NCI-H2081 (cell line): Measurements from ENCODE around the gene IL26.
"Not testable (repeated sequence)": the region's sequence is repeated elsewhere in the genome, so short reads cannot be mapped to it uniquely, and the experiment has no call there.

Experiments
- DNase-seq, 2 experiments: peaks; one replicate each; lab custom pipeline; 2025; lab: John Stamatoyannopoulos, UW

Gene IL26

DNA sequence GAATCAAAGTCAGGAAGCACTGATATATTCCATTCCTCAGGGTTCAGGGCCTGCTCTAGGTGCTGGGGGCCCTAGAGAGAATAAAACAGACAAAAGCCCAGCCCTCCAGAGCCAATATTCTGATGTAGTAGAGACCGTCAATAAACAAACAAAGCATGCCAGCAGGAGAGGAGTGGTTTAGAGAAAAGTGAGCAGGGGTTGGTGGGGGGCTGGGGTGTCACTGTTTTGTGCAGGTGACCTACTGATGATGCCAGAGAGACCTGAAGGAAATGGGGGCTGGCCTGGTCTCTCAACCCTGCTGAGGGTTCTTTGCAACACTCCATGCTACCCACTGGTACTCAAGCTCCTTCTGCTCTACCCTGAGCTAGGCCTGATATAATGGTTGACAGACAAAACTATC is 26.5 kb downstream of the IL26 start:
- DNase-seq = peak in 1 of 2 experiments; percentile 5

DNA sequence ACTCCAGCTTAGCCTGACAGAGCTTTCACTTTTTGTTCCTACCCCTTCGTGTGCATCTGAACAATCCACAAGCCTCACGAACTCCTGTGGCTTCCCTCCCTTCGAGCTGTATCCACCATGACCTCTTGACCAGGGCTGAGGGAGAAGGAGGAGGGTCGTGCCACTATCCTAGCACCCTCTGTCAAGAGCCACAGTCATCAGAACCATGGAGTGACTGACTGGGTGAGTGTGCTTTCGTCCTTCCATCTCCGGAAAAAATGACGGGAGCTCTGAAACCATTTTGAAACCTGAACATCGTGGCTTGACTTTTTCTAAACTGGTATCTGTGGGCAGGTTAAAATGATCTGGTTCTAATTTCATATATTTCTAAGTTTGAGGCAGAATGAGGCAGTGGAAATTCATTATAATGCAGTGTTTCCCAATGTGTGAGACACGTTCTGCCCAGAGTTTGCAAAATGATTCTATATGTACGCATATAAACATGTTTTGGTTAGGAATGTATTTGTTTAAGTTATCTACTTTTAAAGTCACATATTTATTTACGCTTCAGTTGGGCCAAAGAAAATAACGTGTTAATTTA is 27.0 kb downstream of the IL26 start:
- no peak for DNase-seq

DNA sequence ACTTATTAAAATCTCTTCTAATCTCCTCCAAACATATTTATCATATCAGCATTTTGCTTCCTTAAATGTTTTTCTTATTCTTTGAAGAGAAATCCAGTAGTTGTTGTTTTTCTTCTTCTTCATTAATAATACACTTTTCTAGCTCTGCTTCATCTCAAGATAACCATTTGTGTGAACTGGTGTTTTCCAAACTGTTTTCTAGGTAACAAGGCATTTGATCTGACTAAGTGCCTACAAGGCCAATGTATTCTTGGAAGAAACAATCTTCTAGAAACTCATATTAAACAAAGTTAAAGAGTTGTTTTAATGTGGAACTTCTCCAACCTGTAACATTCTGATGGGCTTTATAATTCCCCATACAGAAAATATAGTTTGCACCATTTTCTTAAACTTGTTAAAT is 35.3 kb downstream of the IL26 start:
- DNase-seq = no peak

DNA sequence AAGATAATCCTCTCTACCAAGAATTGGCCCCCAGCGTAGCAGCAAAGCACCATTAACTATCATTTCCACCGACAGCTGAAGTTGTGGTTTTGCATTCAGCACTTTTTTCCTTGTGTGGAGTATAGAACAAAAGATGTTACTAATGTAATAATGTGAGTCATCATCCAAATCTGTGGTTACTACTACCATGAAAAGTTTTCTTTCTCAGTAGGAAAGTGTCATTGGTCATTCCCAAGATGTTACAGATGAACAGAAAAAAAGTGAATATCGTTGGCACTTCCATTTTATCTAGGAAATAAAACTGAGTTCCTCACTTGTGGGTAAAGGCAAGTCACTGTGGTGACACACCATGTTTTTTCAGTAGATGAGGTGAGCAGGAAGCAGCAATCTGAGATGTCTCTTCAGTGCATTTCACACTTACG is 35.8 kb downstream of the IL26 start:
- DNase-seq = no peak

DNA sequence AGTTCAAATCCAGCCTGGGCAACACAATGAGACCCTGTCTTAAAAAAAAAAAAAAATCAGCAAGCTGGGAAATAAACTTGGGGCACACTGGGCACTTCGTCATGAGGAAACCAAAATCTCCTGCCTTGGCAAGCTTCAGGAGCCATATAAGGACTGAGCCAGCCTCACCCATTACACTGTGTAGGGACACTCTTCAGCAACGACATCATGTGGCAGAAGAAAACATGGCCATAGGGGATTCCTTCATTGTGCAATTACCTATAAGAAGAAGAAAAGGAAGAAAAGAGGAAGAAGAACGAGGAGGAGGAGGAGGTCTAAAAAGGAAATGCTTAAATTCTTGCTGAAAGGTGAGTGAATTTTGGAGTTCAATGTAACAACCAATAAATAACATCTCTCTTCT is 40.0 kb downstream of the IL26 start:
- no peak for DNase-seq

DNA sequence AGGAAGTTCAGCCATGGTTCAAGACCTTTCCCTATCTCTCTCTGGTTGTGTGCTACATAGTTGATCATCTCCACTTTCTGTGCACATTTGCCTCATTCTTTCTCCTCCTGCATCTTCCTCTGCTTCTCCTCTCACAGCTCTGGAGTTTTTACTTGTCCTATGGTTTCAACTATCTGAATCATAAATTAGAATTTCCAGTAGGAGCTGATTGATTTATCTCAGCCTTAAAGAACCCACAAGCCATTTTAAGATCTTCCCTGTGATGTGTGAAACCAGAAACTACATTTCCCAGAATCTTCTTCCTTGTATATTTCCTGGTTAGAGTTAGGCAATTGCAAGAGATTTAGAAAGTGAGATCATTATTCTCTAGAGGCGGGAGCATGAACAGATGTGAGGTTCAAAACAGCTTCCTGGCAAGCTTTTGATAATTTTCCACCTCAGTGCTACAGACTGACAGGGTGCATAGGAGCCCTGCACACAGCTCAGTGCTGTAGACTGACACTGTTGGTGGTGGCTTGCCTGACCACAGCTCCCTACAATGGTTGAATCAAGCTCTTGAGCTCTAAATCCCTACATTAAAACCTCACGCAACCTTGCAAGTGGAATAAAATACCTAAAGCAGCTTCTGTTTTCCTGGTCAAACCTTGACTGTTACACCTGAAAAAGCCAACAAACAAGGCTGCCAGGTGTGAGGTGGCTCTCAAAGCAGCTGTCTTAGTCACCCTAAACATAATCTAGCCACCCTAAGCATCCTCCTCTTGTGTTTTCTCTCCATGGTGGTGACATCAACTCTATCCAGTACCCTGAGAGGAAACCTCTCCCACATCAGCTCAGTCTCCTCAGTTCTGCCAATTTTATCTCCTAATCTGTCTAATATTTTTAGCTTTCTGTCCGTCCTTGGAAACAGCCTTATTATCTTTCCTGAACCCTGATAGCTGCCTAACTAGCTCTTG is 44.5 kb downstream of the IL26 start:
- peak in 1 of 2 experiments; percentile 15 for DNase-seq

GRCh38 chr12:68178774-68179439 is 46.7 kb downstream of the IL26 start:
- no peak for DNase-seq

DNA sequence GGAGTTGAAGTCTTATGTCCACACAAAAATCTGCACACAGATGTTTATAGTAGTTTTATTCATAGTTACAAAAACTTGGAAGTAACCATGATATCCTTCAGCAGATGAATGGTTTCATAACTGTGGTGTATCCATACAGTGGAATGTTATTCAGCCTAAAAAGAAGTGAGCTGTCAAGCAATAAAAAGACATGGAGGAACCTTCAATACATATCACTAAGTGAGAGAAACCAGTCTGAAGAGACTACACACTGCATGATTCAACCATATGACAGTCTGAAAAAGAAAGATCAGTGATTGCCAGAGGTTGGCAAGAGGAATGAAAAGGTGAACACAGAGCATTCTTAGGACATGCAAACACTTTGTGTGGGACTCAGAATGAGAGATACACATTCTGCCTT is 47.4 kb downstream of the IL26 start:
- no peak for DNase-seq

DNA sequence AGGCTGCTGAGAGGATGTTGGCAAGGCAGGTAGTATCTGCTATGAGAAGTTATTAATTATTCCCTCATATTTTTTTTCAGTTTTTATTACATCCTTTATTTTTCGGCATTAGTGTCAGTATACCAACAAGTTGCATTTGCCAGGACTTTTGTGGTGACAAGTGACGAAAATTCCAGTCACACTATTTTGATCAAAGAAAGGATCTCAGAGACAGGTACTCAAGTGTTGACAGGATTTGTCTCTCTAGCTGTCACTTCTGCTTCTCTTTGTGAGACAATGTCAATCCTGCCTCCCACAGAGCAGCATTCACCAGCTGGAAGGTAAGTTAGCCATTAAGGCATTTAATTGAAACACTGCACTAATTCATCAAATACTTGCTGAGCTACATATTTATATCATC is 48.0 kb downstream of the IL26 start:
- no peak for DNase-seq

DNA sequence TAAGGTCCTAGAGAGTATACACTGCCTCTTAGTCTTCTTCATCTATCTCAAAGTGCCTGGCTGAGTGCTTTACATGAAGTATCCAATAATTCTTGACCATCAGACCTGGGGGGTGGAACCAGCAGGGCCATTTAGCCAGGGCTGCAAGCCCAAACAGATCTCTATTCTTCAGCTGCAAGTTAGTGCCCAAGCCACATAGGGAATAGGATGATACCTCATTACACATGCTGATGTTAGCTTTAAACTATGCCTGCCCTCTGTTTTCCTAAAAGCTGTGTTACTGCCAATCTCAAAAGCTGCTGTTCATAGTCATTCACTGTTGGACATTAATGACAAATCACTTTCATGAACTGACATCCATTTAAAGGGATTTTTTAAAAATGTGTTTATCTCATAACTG is 49.4 kb downstream of the IL26 start:
- no peak for DNase-seq

DNA sequence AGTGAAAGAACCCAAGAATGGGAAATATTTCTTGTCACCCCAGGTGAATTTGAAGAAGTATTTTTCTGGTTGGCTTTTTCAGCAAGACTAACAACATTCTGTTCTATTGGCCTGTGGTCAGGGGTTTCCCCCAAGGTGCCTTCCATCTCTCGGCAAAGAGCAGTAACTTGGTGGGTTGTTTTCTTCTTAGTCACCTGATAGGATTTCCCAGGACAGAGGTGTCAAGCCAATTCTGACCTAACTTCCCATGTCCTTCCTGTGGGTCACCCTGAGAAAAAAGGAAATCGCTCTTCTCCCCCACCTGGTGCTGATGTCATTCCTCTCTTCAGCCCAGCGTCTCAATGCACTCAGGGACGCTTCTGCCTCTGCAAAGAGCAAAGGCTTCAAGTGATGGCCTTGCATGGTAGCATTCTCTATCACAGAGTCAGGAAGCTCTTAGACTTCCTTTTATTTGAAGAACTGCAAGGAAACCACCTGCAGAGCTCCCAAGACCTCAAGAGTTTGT is 50.0 kb downstream of the IL26 start:
- DNase-seq = no peak

DNA sequence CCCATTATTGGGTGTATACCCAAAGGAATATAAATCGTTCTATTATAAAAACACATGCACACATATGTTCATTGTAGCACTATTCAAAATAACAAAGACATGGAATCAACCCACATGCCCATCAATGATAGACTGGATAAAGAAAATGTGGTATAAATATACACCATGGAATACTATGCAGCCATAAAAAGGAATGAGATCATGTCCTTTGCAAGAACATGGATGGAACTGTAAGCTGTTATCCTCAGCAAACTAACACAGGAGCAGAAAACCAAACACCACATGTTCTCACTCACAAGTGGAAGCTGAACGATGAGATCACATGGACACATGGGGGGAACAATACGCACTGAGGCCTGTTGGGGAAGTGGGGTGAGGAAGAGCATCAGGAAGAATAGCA is 50.8 kb downstream of the IL26 start:
- DNase-seq = not testable (repeated sequence)

DNA sequence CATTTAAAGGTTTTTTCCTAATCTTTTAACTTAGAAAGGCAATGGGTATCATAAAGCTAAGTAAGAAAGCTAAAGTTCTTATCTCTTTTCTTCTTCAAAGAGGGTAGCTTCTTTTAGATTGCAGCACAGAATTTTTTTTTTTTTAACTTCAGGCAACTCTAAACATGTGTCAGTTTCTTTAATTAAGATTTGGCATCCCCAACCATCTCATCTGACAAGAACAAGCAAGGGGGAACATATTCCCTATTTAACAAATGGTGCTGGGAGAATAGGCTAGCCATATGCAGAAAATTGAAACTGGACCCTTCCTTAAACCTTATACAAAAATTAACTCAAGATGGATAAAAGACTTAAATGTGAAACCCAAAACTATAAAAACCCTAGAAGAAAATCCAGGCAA is 51.8 kb downstream of the IL26 start:
- no peak for DNase-seq

GRCh38 chr12:68170726-68171125 is 54.9 kb downstream of the IL26 start:
- no peak for DNase-seq

GRCh38 chr12:68169213-68169889 is 56.3 kb downstream of the IL26 start:
- no peak for DNase-seq

- DNase-seq = no peak
These were observed 59.2 kb downstream of the IL26 start for GRCh38 chr12:68166317-68166831.

DNA sequence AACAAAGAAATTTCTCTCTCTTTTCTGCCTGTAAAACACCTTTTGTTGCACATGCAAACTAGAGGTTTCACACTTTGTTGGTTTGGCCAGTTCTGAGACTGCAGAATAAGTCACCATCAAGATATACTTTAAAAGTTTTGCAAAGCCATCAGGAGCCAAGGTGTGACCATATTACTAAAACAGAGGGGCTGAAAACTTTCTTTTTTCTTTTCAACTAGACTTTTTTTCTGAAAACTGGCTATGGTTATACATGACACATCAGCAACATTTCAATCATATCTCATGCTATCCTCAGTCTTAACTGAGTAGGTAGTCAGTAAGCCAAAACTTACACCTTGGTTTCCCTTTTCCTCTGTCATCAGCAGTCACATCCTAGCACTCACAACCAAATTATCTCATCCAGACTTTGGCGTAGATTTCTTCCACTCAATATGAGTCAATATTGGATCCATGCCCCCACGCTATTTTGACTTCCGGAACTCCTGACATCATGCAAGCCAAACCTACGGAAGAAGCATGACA is 62.0 kb downstream of the IL26 start:
- DNase-seq = no peak

GRCh38 chr12:68162374-68162773 is 63.2 kb downstream of the IL26 start:
- no peak for DNase-seq

DNA sequence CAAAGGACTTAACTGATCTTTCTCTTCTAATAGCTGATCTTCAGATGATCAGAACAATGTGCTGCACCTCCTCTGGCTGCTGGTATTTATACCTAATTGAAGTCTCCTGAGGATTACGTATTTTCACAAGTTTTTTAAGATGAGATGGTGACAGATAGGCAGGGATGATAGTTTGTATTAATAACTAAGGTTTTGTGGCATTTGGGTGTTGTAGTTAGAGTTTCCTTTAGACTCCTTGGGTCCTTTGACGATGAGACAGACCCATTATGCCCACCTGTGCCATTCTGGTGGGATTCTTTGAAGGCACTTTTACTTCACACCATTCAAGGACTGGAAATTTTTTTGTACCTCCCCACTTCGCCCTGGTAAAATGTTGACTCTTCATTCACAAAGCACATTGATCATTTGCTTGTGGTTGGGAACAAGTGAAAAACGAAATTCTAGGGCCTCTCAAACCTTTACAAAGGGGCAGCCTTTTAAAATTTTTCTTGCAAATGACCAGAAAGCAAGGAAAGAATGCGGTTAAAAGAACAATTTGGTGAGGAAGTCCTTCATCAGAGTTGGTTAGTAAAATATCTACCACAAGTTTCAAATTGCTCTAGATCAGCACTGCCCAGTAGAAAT is 65.8 kb downstream of the IL26 start, which contains the start of gene IFNG:
Gene IFNG, minus strand, starts transcription at position 60 of the 624 bp plus-strand sequence. CDS start 125 bp downstream, outside the sequence.
- no peak for DNase-seq

- DNase-seq = peak; percentile 4 to 13
These were observed 67.2 kb downstream of the IL26 start for GRCh38 chr12:68158432-68158831.

- DNase-seq = no peak
These were observed 68.2 kb downstream of the IL26 start for GRCh38 chr12:68157380-68157779.
